Measurements from ENCODE around the gene ZBTB39. TPM values are rescaled to one million over a fixed set of nuclear protein-coding genes. Genes with fewer than 3 reads are reported as not detected.

Gene ZBTB39
- total RNA-seq, 1 experiment from 2014 or later = 5.2 TPM

GRCh38 chr12:57010627-57011247 is 4.4 kb upstream of the ZBTB39 start:
- H3K27me3 Mint-ChIP-seq (ENCODE audit: insufficient read depth, unreplicated experiment) = peaks cover 37% of the 10 kb centered on the region
- H3K36me3 Mint-ChIP-seq (ENCODE audit: insufficient read depth, unreplicated experiment) = no peaks in the 10 kb centered on the region
- H3K4me3 Mint-ChIP-seq (ENCODE audit: unreplicated experiment) = no peak overlapping the region
- no peak for TF ChIP-seq CTCF (IDR thresholded peaks at IDR 0.05; ENCODE audit: unreplicated experiment)
- ChIA-PET POLR2A (interaction anchor here (0.6 to 1.1 kb wide), 4 partner anchors 34 to 135 kb away, joined by 3 read pairs; partner anchors contain the start of gene LRP1), CTCF (interaction anchor here (0.7 to 11.3 kb wide), 6 partner anchors 8 to 247 kb away, joined by 3 to 231 read pairs (median 4); no protein-coding TSS in a partner anchor)
- no peak overlapping the region for H3K27ac Mint-ChIP-seq (ENCODE audit: low read depth, unreplicated experiment)
- no TSS peak for BruUV-seq (replicated peaks)
- H3K4me1 Mint-ChIP-seq (ENCODE audit: insufficient read depth, unreplicated experiment) = peaks cover 7% of the 10 kb centered on the region
- intact Hi-C loops (cut with micrococcal nuclease) = no loop called here
- DNase-seq (ENCODE audit: unreplicated experiment) = no peak
- no peaks in the 10 kb centered on the region for H3K9me3 Mint-ChIP-seq (ENCODE audit: unreplicated experiment)

- Mint-ChIP-seq H3K27me3 (ENCODE audit: insufficient read depth, unreplicated experiment) (peaks cover 30% of the 10 kb centered on the region), H3K9me3 (ENCODE audit: unreplicated experiment) (no peaks in the 10 kb centered on the region), H3K36me3 (ENCODE audit: insufficient read depth, unreplicated experiment) (no peaks in the 10 kb centered on the region), H3K27ac (ENCODE audit: low read depth, unreplicated experiment) (no peak overlapping the region), H3K4me3 (ENCODE audit: unreplicated experiment) (no peak overlapping the region), H3K4me1 (ENCODE audit: insufficient read depth, unreplicated experiment) (peaks cover 14% of the 10 kb centered on the region)
- DNase-seq (ENCODE audit: unreplicated experiment) = no peak
- no peak for TF ChIP-seq CTCF (IDR thresholded peaks at IDR 0.05; ENCODE audit: unreplicated experiment)
- intact Hi-C loops (cut with micrococcal nuclease) = no loop called here
- CTCF ChIA-PET = interaction anchor here (0.5 to 11.3 kb wide), 6 partner anchors 22 to 930 kb away, joined by 3 to 231 read pairs (median 4); no protein-coding TSS in a partner anchor
- BruUV-seq (replicated peaks) = no TSS peak
- POLR2A ChIA-PET = interaction anchor here (1.1 kb wide), 1 partner anchor 118 kb away, joined by 3 read pairs; the partner anchor contains the start of gene LRP1
These were observed 3.7 kb upstream of the ZBTB39 start for GRCh38 chr12:57009949-57010626.

- Mint-ChIP-seq H3K27me3 (ENCODE audit: insufficient read depth, unreplicated experiment) (peaks cover 11% of the 10 kb centered on the region), H3K9me3 (ENCODE audit: unreplicated experiment) (no peaks in the 10 kb centered on the region), H3K36me3 (ENCODE audit: insufficient read depth, unreplicated experiment) (peaks cover 14% of the 10 kb centered on the region), H3K27ac (ENCODE audit: low read depth, unreplicated experiment) (no peak overlapping the region), H3K4me1 (ENCODE audit: insufficient read depth, unreplicated experiment) (peaks cover 22% of the 10 kb centered on the region), H3K4me3 (ENCODE audit: unreplicated experiment) (no peak overlapping the region)
- BruUV-seq (replicated peaks) = no TSS peak
- CTCF ChIA-PET = interaction anchor here (0.5 to 11.3 kb wide), 32 partner anchors 8 to 557 kb away, joined by 3 to 231 read pairs (median 4); partner anchors contain the start of genes MYO1A, STAT6 and TAC3
- peak; percentile 55 for TF ChIP-seq CTCF (IDR thresholded peaks at IDR 0.05; ENCODE audit: unreplicated experiment)
- peak; percentile 64 for DNase-seq (ENCODE audit: unreplicated experiment)
- POLR2A ChIA-PET = interaction anchor here (0.9 to 1.7 kb wide), 4 partner anchors 11 to 80 kb away, joined by 4 to 8 read pairs (median 6); partner anchors contain the start of gene NAB2
- intact Hi-C loops (cut with micrococcal nuclease) = loop anchor here (1.0 kb wide), 4 partner anchors 23 to 175 kb away; no protein-coding TSS in a partner anchor
These were observed 1.8 kb upstream of the ZBTB39 start for GRCh38 chr12:57008178-57008577.

Data from MCF 10A (cell line).